PC-9 (cell line): ENCODE measurements around the gene EGFL6.

ENCODE experiments used
- CTCF ChIP-seq: fragments of 200-600 bp; sonication (generic); conservative IDR thresholded peaks from 2 replicates; pipeline ENCODE4 v1.6.1; 2017; ENCODE audit warnings: mixed run types, antibody characterized with exemption, mild to moderate bottlenecking, moderate library complexity
- EZH2 ChIP-seq: fragments of 200-600 bp; sonication (generic); IDR thresholded peaks from 2 replicates; pipeline ENCODE4 v1.8.0; 2017; ENCODE audit warnings: antibody characterized with exemption, low read depth

- TF ChIP-seq CTCF (no peak), EZH2 (no peak)
Measured at GRCh38 chrX:13571136-13571535, 1.7 kb downstream of the EGFL6 start.
